ENCODE data around the gene HAND1.

DNA sequence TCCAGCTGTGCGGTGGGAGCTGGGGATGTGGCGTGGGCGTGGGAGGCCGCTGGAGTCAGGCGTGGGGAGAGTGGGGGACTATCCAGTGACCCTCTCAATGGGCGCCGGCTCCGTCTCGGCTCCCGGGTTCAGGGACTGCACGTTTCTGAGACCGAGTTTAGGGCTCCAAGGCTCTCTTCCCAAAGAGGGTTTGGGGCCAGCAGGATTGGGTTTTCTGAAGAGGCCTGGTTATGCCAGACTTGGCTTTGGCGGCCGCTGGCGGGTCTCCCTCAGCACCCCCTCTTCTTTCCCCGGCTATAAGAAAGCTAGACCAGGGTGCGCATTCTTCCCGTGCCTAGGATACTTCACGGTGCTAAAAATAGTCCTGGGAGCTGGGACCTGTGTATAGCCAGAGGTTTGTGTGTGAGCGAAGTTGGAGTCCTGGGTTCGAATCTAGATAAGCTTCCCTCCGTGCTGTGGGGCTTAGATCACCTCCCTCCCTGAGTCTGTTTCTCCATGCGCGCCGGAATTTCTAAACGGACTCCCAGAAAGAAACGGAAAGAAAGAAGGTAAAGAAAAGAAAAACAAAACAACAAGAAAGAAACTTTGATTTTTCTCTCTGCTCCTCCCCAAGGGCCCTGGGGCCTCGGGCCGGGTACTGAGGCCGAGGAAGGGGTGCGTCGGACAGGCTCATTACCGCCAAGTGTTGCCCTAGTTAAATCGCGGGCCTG, 5.0 kb downstream of the HAND1 start:
- TF ChIP-seq, protein P1, sequence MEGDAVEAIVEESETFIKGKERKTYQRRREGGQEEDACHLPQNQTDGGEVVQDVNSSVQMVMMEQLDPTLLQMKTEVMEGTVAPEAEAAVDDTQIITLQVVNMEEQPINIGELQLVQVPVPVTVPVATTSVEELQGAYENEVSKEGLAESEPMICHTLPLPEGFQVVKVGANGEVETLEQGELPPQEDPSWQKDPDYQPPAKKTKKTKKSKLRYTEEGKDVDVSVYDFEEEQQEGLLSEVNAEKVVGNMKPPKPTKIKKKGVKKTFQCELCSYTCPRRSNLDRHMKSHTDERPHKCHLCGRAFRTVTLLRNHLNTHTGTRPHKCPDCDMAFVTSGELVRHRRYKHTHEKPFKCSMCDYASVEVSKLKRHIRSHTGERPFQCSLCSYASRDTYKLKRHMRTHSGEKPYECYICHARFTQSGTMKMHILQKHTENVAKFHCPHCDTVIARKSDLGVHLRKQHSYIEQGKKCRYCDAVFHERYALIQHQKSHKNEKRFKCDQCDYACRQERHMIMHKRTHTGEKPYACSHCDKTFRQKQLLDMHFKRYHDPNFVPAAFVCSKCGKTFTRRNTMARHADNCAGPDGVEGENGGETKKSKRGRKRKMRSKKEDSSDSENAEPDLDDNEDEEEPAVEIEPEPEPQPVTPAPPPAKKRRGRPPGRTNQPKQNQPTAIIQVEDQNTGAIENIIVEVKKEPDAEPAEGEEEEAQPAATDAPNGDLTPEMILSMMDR (IDR thresholded peaks at IDR 0.05): no peak
- TF ChIP-seq EP300 (IDR thresholded peaks at IDR 0.05; ENCODE audit: low read depth): no peak
- TF ChIP-seq POLR2A (IDR thresholded peaks at IDR 0.05): no peak

Measured in transverse colon (tissue), 3 donors.